Bronchial epithelial cell (primary cell): ENCODE results near the gene WARS2. TPM values are rescaled to one million over a fixed set of nuclear protein-coding genes. Genes with fewer than 3 reads are reported as not detected.

Source experiments
- DNase-seq: peaks from one replicate; pipeline ENCODE4 v3.0.0-alpha.2; 2010; ENCODE audit warnings: low read depth
- FAIRE-seq: peaks from 2 replicates; lab custom pipeline; 2011; peaks lifted over from hg19 to GRCh38; lab: Jason Lieb, UNC
- H3K27me3 ChIP-seq: 2 replicates; pipeline ENCODE4 v1.5.1; 2011; ENCODE audit warnings: low read length; ENCODE audit not compliant: control insufficient read depth, insufficient read depth
- H3K36me3 ChIP-seq: 2 replicates; pipeline ENCODE4 v1.5.1; 2011; ENCODE audit warnings: low read length; ENCODE audit not compliant: control insufficient read depth, insufficient read depth
- H3K4me3 ChIP-seq: 2 replicates; pipeline ENCODE4 v1.5.1; 2011; ENCODE audit warnings: mild to moderate bottlenecking, low read depth, low read length, control low read depth
- total RNA-seq: library from RNA; depleted of rRNA; stranded (reverse); fragments of >200 nt; gene quantifications from 2 replicates; pipeline ENCODE4 v1.2.1, GENCODE V29; 2014
- TF ChIP-seq, protein P1 (sequence below): IDR thresholded peaks from 2 replicates; pipeline ENCODE4 v1.5.1; 2011; ENCODE audit warnings: mild to moderate bottlenecking, moderate library complexity, low read length, control low read depth, inconsistent platforms; ENCODE audit not compliant: insufficient read depth, severe bottlenecking

Gene WARS2
- total RNA-seq, 1 donor from 2014 or later = 15.3 TPM

- TF ChIP-seq, protein P1, sequence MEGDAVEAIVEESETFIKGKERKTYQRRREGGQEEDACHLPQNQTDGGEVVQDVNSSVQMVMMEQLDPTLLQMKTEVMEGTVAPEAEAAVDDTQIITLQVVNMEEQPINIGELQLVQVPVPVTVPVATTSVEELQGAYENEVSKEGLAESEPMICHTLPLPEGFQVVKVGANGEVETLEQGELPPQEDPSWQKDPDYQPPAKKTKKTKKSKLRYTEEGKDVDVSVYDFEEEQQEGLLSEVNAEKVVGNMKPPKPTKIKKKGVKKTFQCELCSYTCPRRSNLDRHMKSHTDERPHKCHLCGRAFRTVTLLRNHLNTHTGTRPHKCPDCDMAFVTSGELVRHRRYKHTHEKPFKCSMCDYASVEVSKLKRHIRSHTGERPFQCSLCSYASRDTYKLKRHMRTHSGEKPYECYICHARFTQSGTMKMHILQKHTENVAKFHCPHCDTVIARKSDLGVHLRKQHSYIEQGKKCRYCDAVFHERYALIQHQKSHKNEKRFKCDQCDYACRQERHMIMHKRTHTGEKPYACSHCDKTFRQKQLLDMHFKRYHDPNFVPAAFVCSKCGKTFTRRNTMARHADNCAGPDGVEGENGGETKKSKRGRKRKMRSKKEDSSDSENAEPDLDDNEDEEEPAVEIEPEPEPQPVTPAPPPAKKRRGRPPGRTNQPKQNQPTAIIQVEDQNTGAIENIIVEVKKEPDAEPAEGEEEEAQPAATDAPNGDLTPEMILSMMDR = no peak
- H3K4me3 ChIP-seq = no peak overlapping the region
- no peak for FAIRE-seq
- H3K36me3 ChIP-seq = no peaks in the 10 kb centered on the region
- peak; percentile 21 for DNase-seq
- peaks cover 30% of the 10 kb centered on the region for H3K27me3 ChIP-seq
Observed at GRCh38 chr1:119010201-119010600, 130.3 kb downstream of the WARS2 start.

GRCh38 chr1:119009312-119009655, 131.2 kb downstream of the WARS2 start:
- Histone ChIP-seq H3K27me3 (peaks cover 34% of the 10 kb centered on the region), H3K36me3 (no peaks in the 10 kb centered on the region), H3K4me3 (no peak overlapping the region)
- FAIRE-seq (no peak), DNase-seq (no peak)
- TF ChIP-seq, protein P1 = no peak

DNA sequence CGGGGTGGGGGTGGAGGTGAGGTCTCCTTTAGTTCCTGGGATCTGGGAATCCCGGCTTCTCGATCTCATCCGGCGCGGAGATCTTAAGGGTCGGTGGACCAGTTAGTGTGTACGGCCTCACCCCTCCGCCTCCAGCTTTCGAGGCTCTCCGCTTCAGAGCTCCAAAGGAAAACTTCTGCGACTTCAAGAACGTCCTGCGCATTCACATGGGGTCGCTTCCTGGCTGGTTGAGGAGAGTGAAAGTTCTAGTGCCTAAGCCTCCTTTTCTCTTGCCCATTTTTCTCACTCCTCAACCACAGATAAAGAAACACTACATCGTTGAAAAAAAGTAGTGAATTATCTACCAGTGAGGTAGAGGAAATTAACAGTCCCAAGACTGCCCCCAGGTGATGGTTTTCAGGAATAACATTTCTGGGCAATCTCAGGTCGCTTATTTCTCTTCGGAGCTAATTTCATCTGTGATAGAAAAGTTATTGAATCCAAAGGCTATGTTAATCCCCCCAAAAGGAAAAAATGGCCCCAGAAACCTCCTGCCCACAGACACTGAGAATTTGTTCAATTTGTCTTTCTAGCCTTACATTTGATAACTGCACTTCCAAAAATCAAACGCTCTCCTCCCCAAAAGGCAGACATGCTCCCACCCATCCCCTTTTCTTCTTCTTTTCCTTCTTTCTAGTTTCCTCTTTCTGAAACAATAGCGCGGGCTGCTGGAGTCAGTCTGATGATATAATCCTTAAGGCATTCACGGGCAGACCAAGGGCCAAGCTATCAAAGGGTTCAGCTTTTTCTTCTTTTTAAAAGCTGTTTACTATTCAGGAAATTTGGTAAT, 131.8 kb downstream of the WARS2 start:
- FAIRE-seq = no peak
- peaks cover 35% of the 10 kb centered on the region for H3K27me3 ChIP-seq

DNA sequence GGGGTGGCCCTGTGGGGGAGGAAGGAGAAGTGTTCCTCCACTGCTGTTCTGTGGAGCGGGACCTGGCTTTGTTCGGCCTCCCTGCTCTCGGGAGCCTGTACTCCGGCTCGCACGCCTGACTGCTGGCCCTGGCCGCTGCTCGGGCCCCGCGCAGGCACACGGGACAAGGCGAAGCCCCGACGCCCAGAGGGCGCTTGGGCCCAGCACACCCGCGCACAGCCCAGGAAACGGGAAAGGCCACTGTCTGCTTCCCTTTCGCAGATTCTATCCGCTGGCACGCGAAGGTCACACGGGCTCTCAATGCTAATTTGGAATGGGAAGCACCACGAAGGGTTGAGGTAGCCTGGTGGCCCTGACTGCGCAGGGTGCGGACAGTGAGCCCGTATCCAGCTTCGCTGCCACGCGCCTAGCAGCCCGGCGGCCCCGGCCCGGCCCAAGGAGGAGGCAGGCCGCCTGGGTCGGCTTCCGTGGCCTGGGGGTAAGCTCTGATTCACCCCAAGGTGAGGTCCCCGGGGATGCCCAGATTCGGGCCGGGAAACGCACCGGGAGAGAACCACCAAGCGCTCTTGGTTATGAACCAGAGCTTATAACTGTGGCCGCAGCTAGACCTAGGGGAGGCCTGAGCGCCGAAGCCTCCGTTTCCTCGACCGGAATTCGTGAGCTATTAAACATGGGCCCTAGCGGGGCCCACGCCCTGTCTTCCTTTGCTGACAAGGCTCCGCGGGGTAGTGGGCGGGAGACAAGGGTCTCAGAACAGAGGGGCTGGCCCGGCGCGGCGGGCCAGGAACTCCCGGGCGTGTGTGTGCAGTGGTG, 132.6 kb downstream of the WARS2 start:
- Histone ChIP-seq H3K27me3 (peaks cover 38% of the 10 kb centered on the region), H3K4me3 (peak overlapping the region; percentile 26)
- FAIRE-seq = no peak

More for the DNA sequence above, 131.8 kb downstream of the WARS2 start:
- DNase-seq = peak; percentile 67
- peak overlapping the region; percentile 26 for H3K4me3 ChIP-seq
- no peaks in the 10 kb centered on the region for H3K36me3 ChIP-seq
- TF ChIP-seq, protein P1 = peak; percentile 47

GRCh38 chr1:119007339-119007669, 133.1 kb downstream of the WARS2 start:
- TF ChIP-seq, protein P1 = no peak
- DNase-seq = no peak
- no peak for FAIRE-seq
- H3K4me3 ChIP-seq = no peak overlapping the region
- no peaks in the 10 kb centered on the region for H3K36me3 ChIP-seq
- peaks cover 40% of the 10 kb centered on the region for H3K27me3 ChIP-seq

More for the DNA sequence above, 132.6 kb downstream of the WARS2 start:
- no peaks in the 10 kb centered on the region for H3K36me3 ChIP-seq
- DNase-seq = no peak
- TF ChIP-seq, protein P1 = peak; percentile 1
